Activated T-helper 17 cell treated with anti-CD3 and anti-CD28 coated beads, Interleukin-2, amount 50 U/mL, for 72 hours (primary cell): ENCODE measurements around the gene SRMS. TPM values are rescaled to one million over a fixed set of nuclear protein-coding genes. Genes with fewer than 3 reads are reported as not detected.
A peak's percentile ranks its signal among the peaks of the same experiment; 100 is the strongest.
"Not testable (repeated sequence)": the region's sequence is repeated elsewhere in the genome, so short reads cannot be mapped to it uniquely, and the experiment has no call there.

Experiments used
- ATAC-seq: fragments of 150-1000 bp; cut with Tn5 transposase; replicated peaks from 2 replicates; pipeline ENCODE4 v1.10.0; 2021; ENCODE audit warnings: mild to moderate bottlenecking, moderate library complexity
- H3K27ac Mint-ChIP-seq: one replicate; pipeline ENCODE4 v1.8.0; 2022; ENCODE audit warnings: mixed read lengths
- H3K27me3 Mint-ChIP-seq: one replicate; pipeline ENCODE4 v1.8.0; 2022; ENCODE audit warnings: mixed read lengths
- H3K36me3 Mint-ChIP-seq: one replicate; pipeline ENCODE4 v1.8.0; 2022; ENCODE audit warnings: low read depth, mild to moderate bottlenecking, mixed read lengths
- H3K4me1 Mint-ChIP-seq: one replicate; pipeline ENCODE4 v1.8.0; 2022; ENCODE audit warnings: mixed read lengths
- H3K4me3 Mint-ChIP-seq: one replicate; pipeline ENCODE4 v1.8.0; 2022; ENCODE audit warnings: mild to moderate bottlenecking, mixed read lengths
- H3K9me3 Mint-ChIP-seq: one replicate; pipeline ENCODE4 v1.8.0; 2022; ENCODE audit warnings: mixed read lengths
- total RNA-seq, 2 donors: library from RNA; stranded (reverse); gene quantifications; one replicate each; pipeline ENCODE4 v1.2.3, GENCODE V29; 2022

SRMS gene
- total RNA-seq, 2 donors from 2014 or later, result not detected

DNA sequence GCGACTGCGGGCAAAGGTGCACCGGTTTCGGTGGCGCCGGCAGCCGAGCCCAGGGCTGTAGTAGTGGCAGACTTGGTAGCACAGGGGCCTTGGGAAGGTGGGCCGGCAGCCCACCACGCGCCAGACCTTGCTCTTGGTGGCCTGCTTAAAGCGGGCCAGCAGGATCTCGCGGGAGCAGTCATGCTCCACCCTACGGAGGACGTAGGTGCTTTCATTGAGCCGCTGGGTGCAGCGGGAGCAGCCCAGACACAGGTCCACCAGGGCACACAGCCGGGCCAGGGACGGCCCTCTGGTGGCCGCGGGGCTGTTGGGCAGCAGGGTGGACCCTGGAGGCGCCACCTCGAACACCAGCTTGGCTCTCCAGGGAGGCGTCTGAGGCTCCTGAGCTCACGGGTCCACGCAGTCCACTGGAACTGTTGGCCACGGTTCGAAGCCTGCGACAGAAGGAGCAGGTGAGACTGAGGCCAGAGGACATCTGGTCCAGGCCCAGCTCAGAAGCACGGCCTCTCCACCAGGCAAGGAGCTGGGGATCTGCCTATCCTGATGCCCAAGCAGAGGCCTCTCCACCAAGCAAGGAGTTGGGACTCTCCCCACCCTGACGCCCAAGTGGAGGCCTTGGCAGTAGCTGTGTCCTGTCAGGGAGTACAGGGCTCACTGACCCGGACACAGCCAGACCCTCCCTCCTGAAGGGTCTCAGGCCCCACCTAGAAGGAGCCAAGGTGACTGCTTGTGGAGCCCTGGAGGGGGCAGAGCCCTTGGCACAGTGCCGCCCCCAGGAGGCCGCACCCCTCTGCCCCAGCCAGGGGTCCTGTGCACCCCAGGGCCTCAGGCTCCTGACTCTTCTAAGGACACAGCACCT, 25.5 kb upstream of the SRMS start:
- no peaks in the 10 kb centered on the region for H3K4me1 Mint-ChIP-seq
- H3K9me3 Mint-ChIP-seq, result no peaks in the 10 kb centered on the region
- no peak for ATAC-seq
- H3K27ac Mint-ChIP-seq, result no peak overlapping the region
- peak overlapping the region; percentile 61 for H3K4me3 Mint-ChIP-seq
- peaks cover 3% of the 10 kb centered on the region for H3K27me3 Mint-ChIP-seq
- no peaks in the 10 kb centered on the region for H3K36me3 Mint-ChIP-seq

DNA sequence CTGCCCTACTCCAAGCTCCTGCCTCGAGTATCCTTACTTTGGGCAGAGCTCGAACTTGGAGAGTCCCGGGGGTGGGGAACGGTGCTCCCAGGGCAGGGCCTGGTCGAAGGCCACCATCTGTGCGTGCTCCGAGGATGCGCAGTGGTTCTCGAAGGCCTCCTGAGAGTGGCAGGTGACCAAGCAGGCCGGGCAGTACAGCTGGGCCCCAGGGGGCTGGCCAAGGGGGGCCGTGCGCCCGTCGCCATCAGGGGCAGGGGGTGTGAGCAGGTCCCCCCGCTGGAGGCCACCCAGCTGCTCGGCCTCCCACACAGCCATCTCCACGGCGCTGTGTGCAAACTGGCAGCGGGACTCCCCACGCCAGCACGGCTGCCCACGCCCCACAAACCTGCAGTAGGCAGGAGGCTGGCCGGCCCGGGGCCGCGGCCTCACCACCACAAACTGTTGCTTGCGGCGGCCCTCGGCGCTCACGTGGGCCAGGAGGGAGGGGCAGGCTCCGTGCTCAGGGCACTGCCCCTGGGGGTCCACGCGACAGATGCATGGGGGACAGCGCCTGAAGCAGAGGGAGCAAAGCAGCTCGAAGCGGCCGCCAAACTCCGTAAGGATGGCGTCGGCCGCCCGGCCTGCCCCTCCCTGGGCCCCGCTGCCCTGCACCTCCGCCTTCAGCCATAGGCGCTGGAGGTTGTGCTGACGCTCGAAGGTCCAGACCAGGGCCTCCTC, 24.7 kb upstream of the SRMS start:
- H3K27me3 Mint-ChIP-seq, result peaks cover 3% of the 10 kb centered on the region

DNA sequence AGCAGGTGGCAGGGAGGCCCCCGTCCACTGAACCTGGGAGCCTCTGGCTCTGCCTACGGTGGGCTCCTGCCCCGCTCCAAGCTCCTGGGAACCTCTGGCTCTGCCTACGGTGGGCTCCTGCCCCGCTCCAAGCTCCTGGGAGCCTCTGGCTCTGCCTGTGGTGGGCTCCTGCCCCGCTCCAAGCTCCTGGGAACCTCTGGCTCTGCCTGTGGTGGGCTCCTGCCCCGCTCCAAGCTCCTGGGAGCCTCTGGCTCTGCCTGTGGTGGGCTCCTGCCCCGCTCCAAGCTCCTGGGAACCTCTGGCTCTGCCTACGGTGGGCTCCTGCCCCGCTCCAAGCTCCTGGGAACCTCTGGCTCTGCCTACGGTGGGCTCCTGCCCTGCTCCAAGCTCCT, 23.5 kb upstream of the SRMS start:
- not testable (repeated sequence) for H3K4me1 Mint-ChIP-seq, H3K4me3 Mint-ChIP-seq, ATAC-seq, H3K27me3 Mint-ChIP-seq, H3K36me3 Mint-ChIP-seq, H3K27ac Mint-ChIP-seq, H3K9me3 Mint-ChIP-seq

More for the DNA sequence above, 24.7 kb upstream of the SRMS start:
- ATAC-seq, result no peak
- no peaks in the 10 kb centered on the region for H3K4me1 Mint-ChIP-seq
- H3K4me3 Mint-ChIP-seq, result no peak overlapping the region
- no peaks in the 10 kb centered on the region for H3K9me3 Mint-ChIP-seq
- no peak overlapping the region for H3K27ac Mint-ChIP-seq
- H3K36me3 Mint-ChIP-seq, result no peaks in the 10 kb centered on the region

DNA sequence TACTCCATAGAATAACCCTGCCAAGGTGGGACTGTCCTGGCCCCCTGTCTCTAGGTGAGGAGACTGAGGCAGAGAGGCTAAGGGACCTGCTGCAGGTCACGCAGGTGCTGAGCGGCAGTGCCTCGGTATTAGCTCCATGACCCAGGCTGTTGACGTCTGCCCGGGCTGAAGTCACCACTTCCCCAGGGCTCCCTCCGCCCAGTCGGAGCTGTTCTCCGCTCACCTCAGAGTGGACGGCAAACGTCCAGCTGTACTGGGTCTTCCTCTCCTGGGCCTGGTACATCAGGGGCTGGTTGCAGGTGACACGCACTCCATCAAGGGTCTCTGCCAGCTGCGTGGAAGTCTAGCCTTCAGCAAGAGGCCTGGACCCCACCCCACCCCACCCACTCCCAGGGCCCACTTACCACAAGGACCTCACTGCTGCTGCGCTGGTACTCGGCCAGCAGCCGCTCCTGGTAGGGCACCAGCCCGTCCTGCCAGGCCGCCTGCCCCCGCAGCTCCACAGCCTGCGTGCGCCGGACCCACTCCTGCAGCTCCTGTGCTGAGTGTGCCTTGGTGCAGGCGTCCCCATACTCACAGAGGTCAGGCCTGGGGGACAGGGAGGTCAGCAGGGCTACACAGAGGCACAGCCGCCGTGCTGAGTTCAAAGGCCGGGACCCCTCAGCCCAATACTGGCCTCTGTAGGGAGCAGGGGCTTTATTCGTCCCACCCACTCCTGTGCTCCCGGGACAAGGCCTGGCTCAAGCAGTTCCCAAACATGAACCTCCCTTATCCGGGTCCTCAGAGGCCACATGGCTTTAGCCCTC, 22.9 kb upstream of the SRMS start:
- ATAC-seq, result no peak
- Mint-ChIP-seq H3K4me3 (no peak overlapping the region), H3K36me3 (no peaks in the 10 kb centered on the region), H3K4me1 (no peaks in the 10 kb centered on the region), H3K27ac (no peak overlapping the region), H3K9me3 (no peaks in the 10 kb centered on the region), H3K27me3 (no peaks in the 10 kb centered on the region)

DNA sequence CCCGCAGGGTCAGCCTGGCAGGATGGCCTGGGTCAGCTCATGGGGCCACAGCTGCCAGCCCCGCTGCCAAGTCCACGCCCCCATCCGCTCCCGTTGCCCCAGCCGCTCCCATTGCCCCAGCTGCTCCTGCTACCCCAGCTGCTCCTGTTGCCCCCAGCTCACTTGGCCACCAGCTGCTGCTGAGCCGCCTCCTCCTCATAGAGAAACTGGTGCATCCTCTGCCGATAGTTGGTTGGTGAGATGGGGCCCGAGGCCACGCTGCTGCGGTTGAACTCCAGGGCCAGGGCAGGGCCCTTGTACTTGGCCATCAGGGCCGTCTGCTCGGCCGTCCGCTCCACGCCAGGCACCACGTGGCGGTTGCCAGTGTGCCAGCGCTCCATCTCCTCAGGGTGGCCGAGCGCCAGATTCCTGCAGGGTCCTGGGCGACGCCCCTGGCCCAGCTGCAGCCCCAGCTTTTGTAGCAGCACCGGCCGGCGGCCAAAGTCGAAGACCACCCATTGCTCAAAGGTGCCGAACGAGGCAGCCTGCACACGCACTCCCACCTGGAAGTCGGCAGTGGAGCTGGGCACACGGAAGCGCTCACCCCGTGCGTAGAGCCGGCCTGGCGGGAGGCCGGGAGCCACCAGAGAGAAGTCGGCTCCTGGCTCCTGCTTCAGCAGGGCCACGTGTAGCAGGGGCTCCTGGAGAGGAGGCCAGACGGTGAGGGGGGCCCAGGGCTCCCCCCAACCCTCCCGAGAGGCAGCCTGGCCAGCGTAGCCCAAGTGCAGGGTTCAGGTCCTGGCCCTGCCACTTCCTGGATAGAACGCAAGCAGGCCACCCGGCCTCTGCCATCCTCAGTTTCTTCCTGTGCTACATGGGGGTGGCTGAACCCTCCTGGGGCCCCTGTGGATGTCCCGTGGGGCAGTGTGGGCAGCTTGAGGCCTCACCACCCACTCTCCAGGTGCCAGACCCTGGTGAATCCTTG, 21.7 kb upstream of the SRMS start:
- Mint-ChIP-seq H3K27ac (no peak overlapping the region), H3K9me3 (no peaks in the 10 kb centered on the region), H3K4me3 (peak overlapping the region; percentile 71), H3K27me3 (no peaks in the 10 kb centered on the region), H3K4me1 (no peaks in the 10 kb centered on the region), H3K36me3 (no peaks in the 10 kb centered on the region)
- ATAC-seq, result no peak

DNA sequence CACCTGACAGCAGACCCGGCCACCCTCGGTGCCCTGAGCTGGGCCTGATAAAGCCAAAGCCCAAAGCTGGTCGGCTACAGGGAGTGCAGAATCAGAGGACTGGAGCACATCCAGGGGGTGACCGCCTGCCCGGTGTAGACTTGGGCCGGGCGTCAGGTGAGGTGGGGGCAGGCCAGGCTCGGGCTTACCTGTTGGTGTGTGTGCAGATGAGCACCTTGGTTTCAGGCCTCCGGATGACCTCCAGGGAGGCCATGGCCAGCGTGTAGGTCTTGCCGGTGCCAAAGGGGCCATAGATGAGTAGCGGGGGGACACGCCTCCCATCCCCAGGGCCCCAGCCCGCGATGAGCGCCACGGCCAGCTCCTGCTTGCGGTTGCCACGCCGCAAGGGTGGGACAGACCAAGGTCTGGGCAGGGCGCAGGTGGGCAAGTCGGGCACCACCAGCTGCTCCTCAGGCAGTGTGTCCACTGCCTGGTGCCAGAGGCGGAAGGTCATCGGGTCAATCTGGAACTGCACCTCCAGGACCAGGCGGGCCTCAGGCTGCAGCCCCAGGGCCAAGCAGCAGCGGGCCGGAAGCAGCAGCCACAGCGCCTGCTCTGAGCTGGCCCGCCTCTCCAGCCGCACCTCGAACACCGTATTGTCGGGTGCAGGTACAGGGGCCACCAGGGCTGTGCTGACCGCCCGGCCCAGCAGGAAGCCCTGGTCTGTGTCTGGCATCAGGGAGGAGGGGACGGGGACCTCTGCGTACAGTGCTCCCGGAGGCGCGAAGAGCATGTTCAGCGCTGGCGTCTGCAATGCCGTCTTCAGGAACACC, 20.8 kb upstream of the SRMS start:
- Mint-ChIP-seq H3K4me3 (peak overlapping the region; percentile 71), H3K36me3 (no peaks in the 10 kb centered on the region), H3K9me3 (no peaks in the 10 kb centered on the region), H3K4me1 (no peaks in the 10 kb centered on the region), H3K27me3 (no peaks in the 10 kb centered on the region), H3K27ac (no peak overlapping the region)
- ATAC-seq, result no peak

DNA sequence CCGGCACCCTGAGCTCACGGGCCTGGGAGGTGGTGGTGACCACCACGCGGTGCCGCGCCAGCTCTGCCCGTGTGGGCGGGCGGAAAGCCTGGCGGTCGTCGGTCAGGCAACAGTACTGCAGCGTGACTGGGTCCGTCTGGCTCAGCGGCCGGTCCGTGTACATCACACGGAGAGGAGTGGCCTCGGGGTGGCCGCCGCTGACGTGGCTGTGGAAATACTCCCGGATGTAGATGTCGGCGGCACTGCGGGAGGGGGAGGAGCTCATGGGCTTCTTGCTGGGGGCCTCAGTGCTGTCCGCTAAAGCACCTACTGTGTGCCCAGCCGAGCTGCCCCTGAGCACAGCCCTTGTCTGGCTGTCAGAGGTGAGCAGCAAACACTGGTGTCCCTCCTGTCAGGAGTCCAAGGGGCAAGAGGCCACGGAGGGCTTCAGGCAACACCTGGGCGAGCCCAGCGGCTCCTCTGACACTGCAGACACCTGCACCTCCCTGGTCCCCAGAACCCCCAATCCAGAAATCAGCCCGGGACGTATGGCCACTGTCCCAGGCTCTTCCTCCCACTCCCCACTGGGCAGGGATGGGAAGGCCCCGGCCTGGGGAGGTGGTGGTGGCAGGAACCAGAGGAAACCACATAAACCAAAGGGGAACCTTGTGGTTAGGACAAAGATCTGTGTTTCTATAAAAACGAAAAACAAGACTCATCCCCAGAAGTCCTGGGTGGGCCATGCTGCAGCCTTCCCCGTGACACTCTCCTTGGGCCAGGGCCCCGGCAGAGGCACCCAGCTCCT, 20.0 kb upstream of the SRMS start:
- Mint-ChIP-seq H3K4me3 (peak overlapping the region; percentile 71), H3K9me3 (no peaks in the 10 kb centered on the region), H3K4me1 (no peaks in the 10 kb centered on the region), H3K27ac (peak overlapping the region; percentile 28), H3K36me3 (no peaks in the 10 kb centered on the region), H3K27me3 (no peaks in the 10 kb centered on the region)
- peak; percentile 87 for ATAC-seq

DNA sequence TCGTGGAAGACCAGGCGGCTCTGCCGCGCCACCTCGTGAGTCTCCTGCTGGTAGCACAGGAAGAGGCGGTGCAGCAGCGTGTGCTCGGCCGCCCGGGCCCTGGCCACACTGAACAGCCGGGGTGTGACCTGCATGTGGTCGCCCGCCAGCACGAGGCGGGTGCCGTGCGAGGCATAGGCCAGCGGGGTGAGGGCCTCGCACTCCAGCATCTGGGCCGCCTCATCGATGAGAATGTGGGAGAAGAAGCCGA, 19.5 kb upstream of the SRMS start:
- Mint-ChIP-seq H3K4me1 (no peaks in the 10 kb centered on the region), H3K27ac (no peak overlapping the region)

DNA sequence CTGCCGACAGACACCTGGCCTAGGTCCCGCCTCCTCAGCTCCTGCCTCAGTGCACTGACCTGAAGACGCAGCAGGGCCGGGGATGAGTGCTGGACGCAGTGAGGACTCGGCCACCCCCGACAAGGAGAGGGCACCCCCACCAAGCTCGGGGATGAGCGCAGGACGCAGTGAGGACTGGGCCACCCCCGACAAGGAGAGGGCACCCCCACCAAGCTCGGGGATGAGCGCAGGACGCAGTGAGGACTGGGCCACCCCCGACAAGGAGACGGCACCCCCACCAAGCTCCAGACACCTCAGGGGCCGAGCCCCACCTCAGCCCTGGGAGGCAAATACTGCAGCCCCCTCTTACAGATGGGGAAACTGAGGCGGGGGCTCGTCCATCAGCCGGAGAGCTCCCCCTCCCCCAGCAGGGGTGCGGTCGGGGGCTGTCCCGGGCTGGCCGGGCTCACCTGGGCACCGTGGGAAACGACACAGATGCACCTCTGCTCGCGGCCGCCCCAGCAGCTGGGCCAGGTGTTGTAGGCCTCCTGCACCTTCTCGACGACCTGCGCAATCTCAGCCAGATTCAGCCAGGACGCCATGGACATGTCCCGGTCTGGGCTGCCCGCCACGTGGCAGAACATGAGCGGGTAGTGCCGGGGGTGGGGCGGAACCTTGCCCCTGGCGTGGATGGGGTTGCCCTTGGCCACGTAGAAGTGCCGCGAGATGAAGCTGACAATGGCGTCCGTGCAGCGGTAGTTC, 19.0 kb upstream of the SRMS start:
- H3K4me1 Mint-ChIP-seq, result no peaks in the 10 kb centered on the region
- H3K36me3 Mint-ChIP-seq, result no peaks in the 10 kb centered on the region
- H3K4me3 Mint-ChIP-seq, result peak overlapping the region; percentile 71
- H3K27ac Mint-ChIP-seq, result no peak overlapping the region
- no peak for ATAC-seq
- H3K27me3 Mint-ChIP-seq, result no peaks in the 10 kb centered on the region
- H3K9me3 Mint-ChIP-seq, result no peaks in the 10 kb centered on the region

More for the DNA sequence above, 19.5 kb upstream of the SRMS start:
- H3K27me3 Mint-ChIP-seq, result no peaks in the 10 kb centered on the region
- no peak for ATAC-seq
- H3K36me3 Mint-ChIP-seq, result no peaks in the 10 kb centered on the region
- peak overlapping the region; percentile 71 for H3K4me3 Mint-ChIP-seq
- H3K9me3 Mint-ChIP-seq, result no peaks in the 10 kb centered on the region

DNA sequence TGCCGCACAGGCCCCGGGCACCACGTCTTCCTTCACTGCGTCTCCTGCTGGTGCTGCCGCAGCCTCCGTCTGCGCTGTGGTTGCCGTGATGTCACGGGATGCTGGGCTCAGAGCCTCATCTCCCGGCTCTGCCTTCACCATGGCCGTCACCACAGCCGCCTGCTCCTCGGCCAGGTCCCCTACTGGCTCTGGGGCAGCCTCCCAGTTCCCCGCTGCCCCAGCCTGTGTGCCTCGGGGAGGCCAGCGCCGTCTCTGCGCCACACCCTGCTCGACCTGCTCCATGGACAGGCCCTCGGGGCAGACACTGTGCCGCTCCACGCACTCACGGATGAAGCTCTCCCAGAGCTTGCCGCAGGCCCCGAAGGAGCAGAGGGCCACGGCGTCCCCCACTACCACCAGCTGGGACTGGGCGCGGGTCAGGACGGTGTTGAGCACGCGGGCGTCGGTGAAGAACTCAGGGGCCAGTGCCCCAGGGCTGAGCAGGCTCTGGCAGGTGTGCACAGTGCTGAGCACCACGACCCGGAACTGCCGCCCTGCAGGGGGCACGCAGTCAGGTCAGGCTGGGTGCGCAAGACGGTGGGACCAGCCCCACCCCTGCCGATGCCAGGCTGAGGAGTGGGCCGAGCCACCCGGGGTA, 18.3 kb upstream of the SRMS start:
- no peaks in the 10 kb centered on the region for H3K27me3 Mint-ChIP-seq
- no peaks in the 10 kb centered on the region for H3K4me1 Mint-ChIP-seq
- no peak for ATAC-seq
- no peaks in the 10 kb centered on the region for H3K36me3 Mint-ChIP-seq
- no peaks in the 10 kb centered on the region for H3K9me3 Mint-ChIP-seq
- H3K27ac Mint-ChIP-seq, result no peak overlapping the region
- no peak overlapping the region for H3K4me3 Mint-ChIP-seq

DNA sequence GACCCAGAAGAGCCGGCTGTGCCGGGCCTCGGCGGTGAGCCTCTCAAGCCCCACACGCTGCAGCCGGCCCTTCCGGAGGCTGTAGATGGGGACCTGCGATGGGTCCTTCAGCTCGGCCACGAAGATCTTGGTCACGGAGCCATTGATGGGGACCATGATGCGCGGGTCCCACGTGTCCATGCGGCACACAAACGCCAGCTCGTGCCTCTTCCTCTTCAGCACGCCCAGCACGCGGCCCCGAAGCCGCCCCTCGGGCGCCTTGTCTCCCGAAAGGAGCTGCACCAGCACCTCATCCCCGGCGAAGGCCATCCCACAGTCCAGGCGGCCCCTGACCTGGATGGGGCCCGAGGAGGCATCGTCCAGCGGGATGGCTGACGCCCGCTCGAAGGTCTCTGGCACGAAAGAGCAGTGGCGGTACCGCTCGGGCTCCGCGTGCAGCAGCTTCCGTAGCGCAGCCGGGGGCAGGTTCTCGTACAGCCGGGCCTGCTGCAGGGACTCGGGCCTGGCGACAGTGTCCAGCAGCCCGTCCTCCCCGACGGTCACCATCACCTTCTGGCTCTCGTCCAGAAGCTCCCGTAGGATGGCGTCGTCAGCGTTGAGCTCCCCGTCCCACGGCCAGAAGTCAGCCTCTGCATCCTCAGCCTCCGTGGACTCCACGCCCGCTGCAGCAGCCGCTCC, 17.6 kb upstream of the SRMS start:
- H3K27me3 Mint-ChIP-seq, result no peaks in the 10 kb centered on the region
- no peak for ATAC-seq
- H3K27ac Mint-ChIP-seq, result no peak overlapping the region
- H3K9me3 Mint-ChIP-seq, result no peaks in the 10 kb centered on the region
- H3K4me1 Mint-ChIP-seq, result no peaks in the 10 kb centered on the region
- no peak overlapping the region for H3K4me3 Mint-ChIP-seq
- H3K36me3 Mint-ChIP-seq, result peaks cover 4% of the 10 kb centered on the region
